BE2C (cell line): ENCODE measurements around the gene PLCG1.
"Not testable (repeated sequence)": the region's sequence is repeated elsewhere in the genome, so short reads cannot be mapped to it uniquely, and the experiment has no call there.

Source experiments
- DNase-seq: peaks from one replicate; pipeline ENCODE4 v3.0.0-alpha.2; 2020
- H3K27me3 ChIP-seq: fragments of 250-450 bp; sonication (Bioruptor Pico); 2 replicates; pipeline ENCODE4 v1.5.1; 2020; ENCODE audit warnings: mild to moderate bottlenecking
- H3K36me3 ChIP-seq: fragments of 250-450 bp; sonication (Bioruptor Pico); 2 replicates; pipeline ENCODE4 v1.5.1; 2020; ENCODE audit warnings: mild to moderate bottlenecking
- H3K4me1 ChIP-seq: fragments of 250-450 bp; sonication (Bioruptor Pico); 2 replicates; pipeline ENCODE4 v1.5.1; 2020
- H3K4me3 ChIP-seq: 2 replicates; pipeline ENCODE4 v1.5.1; 2011; ENCODE audit warnings: low read depth, low read length
- H3K9me3 ChIP-seq: fragments of 250-450 bp; sonication (Bioruptor Pico); 2 replicates; pipeline ENCODE4 v1.5.1; 2020
- TF ChIP-seq, protein P1 (sequence below): IDR thresholded peaks from 2 replicates; pipeline ENCODE4 v1.5.1; 2012; ENCODE audit warnings: mild to moderate bottlenecking, low read depth, low read length

The PLCG1 gene

DNA sequence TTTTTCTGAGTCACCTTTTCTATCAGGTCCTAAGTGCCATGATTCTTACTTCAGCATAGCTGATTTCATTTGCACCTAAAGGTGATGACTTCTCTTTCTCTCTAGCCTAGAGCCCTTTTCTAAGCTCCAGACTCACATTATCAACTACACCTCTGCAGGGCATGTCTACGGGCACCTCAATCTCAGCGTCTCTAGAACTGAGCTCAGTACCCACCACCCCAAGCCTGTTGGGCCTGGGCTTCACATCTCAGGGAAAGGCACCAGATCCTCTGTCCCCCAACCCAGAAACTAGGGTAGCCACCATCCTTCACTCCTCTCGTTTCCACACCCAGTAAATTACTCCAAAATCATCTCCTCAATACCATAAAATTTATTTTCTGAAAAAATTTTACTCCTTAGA lies 10.6 kb upstream of the PLCG1 start:
- no peaks in the 10 kb centered on the region for H3K27me3 ChIP-seq
- H3K4me3 ChIP-seq = no peak overlapping the region
- TF ChIP-seq, protein P1, sequence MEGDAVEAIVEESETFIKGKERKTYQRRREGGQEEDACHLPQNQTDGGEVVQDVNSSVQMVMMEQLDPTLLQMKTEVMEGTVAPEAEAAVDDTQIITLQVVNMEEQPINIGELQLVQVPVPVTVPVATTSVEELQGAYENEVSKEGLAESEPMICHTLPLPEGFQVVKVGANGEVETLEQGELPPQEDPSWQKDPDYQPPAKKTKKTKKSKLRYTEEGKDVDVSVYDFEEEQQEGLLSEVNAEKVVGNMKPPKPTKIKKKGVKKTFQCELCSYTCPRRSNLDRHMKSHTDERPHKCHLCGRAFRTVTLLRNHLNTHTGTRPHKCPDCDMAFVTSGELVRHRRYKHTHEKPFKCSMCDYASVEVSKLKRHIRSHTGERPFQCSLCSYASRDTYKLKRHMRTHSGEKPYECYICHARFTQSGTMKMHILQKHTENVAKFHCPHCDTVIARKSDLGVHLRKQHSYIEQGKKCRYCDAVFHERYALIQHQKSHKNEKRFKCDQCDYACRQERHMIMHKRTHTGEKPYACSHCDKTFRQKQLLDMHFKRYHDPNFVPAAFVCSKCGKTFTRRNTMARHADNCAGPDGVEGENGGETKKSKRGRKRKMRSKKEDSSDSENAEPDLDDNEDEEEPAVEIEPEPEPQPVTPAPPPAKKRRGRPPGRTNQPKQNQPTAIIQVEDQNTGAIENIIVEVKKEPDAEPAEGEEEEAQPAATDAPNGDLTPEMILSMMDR = no peak
- H3K36me3 ChIP-seq = peaks cover 52% of the 10 kb centered on the region
- H3K4me1 ChIP-seq = no peaks in the 10 kb centered on the region
- no peaks in the 10 kb centered on the region for H3K9me3 ChIP-seq
- DNase-seq = no peak

DNA sequence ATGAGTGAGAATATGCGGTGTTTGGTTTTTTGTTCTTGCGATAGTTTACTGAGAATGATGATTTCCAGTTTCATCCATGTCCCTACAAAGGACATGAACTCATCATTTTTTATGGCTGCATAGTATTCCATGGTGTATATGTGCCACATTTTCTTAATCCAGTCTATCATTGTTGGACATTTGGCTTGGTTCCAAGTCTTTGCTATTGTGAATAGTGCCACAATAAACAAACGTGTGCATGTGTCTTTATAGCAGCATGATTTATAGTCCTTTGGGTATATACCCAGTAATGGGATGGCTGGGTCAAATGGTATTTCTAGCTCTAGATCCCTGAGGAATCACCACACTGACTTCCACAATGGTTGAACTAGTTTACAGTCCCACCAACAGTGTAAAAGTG lies 9.0 kb upstream of the PLCG1 start:
- H3K4me1 ChIP-seq, H3K9me3 ChIP-seq, H3K4me3 ChIP-seq, DNase-seq, H3K27me3 ChIP-seq: not testable (repeated sequence)
- peaks cover 36% of the 10 kb centered on the region for H3K36me3 ChIP-seq

DNA sequence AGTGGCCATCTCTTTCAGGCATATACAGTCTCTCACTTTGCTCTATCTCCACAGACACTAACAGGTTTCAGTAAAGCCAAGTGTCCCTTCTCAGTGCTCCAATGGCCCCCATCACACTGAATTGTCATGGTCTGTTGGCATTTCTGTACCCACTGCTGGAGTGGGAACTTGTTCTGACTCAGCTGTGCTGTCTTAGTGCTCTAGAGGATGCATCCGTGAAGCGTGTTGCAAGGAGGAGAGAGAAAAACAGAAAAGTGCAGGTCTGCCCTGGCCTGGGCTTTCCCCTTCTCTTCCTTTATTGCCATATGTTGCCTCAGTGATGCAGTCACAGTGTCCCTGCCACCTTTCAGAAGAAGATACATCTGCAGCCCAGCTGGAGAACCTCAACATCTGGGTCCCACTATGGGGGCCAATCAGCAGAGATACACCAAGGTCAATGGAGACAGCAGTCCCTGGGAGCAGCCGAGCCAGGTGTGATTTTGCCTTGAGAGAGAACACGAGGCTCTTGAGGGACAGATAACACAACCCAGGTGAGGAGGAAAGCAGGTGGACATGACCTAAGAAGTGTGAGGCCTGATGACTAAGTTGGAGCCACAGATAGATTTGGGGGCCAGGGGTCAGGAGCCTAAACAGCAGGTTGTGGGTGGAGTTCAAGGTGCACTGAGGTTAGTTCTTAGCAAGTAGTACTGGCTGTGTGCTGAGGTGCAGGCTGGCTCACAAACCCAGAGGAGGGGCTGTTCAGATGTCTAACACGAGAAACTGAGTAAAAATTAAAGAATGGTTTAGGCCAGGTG lies 5.6 kb upstream of the PLCG1 start:
- Histone ChIP-seq H3K9me3 (no peaks in the 10 kb centered on the region), H3K4me1 (peaks cover 4% of the 10 kb centered on the region; the same call in 1 of the 2 replicates), H3K36me3 (peaks cover 8% of the 10 kb centered on the region), H3K4me3 (no peak overlapping the region), H3K27me3 (no peaks in the 10 kb centered on the region)
- no peak for DNase-seq
- TF ChIP-seq, protein P1 = no peak

DNA sequence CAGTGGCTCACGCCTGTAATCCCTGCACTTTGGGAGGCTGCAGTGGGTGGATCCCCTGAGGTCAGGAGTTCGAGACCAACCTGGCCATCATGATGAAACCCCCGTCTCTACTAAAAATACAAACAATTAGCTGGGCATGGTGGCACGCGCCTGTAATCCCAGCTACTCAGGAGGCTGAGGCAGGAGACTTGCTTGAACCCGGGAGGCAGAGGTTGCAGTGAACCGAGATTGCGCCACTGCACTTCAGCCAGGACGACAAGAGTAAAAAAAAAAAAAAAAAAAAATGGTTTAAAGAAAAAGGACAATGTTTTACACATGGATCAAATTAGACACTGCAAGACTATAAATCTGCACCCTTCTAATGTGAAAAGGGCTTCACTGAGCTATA lies 5.0 kb upstream of the PLCG1 start:
- H3K36me3 ChIP-seq, H3K4me1 ChIP-seq, H3K27me3 ChIP-seq, DNase-seq, H3K4me3 ChIP-seq, H3K9me3 ChIP-seq: not testable (repeated sequence)

DNA sequence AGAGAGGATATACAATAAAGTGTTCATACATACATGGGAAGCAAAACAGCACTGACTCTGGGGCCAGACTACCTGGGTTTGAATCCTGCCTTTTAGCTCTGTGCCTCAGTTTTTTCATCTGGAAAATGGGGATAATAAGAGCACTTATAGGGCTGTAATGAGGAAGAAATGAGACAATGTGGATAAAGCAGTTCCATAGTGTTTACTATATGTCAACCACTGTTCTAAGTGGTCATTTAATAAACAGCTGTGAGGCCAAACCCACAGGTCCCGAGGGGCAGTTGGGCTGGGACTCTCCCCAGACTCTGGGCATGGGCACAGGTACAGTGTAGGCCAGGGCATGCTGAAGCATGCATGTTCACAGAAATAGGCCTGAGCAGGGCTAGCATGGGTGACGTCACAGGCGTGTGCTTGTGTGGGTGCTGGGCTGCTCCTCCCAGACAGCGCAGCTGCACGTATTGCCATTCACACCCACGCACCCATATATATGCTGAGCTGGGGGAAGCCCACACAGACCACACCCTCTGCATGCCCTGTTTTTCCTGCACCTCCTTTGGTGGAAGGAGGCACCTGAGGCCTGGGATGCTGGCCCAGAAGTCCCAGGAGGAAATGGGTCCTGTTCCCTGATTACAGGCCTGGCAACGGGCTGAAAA lies 3.5 kb upstream of the PLCG1 start:
- Histone ChIP-seq H3K36me3 (peaks cover 3% of the 10 kb centered on the region; the same call in 1 of the 2 replicates), H3K4me1 (peaks cover 4% of the 10 kb centered on the region; the same call in 1 of the 2 replicates), H3K27me3 (no peaks in the 10 kb centered on the region), H3K4me3 (no peak overlapping the region), H3K9me3 (no peaks in the 10 kb centered on the region)
- no peak for DNase-seq
- TF ChIP-seq, protein P1 = no peak

DNA sequence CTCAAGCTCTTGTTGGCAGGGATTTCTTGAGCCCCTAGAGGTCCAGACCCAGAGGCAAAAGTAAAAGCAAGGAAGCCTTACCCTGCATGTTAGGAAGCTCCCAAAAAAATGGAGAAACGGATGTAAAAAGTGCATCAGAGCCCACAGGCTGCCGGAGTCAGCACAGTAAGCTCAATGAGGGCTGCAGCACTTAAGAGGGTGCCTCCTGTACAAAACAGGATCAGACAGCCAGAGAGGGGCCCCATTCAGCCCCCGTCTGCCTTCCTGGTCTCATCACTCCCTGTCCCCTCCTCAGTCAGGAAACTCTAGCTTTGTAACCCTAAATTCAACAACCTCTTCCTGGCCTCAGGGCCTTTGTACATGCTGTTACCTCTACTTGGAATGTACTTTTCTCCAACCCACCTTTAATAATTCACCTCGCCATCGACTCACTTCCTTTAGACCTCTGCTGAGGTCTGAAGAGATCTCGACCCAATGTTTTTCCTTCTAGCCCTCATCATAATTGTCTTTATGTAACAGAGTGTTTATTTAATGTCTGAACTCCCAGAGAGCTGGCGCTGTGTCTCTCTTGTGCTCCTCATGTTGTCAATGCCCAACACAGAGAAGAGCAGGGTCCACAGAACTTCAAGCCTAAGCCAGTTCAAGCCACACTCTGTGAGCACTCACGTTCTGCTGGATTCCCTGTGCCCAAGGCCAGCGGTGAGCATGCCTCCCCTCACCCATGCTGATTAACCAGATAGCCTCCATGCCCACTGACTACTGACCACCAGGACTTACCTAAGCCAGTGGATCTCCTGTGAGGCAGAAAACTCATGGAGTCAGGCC lies 2.8 kb upstream of the PLCG1 start:
- Histone ChIP-seq H3K4me1 (peaks cover 4% of the 10 kb centered on the region; the same call in 1 of the 2 replicates), H3K9me3 (no peaks in the 10 kb centered on the region), H3K36me3 (0 out of 2 replicates have a peak, but pooled peaks cover 3% of the 10 kb centered on the region), H3K4me3 (no peak overlapping the region), H3K27me3 (no peaks in the 10 kb centered on the region)
- DNase-seq = no peak
- TF ChIP-seq, protein P1 = no peak
